CD8-positive, alpha-beta memory T cell (primary cell): ENCODE measurements around the gene B4GALT3. TPM values are rescaled to one million over a fixed set of nuclear protein-coding genes. Genes with fewer than 3 reads are reported as not detected.
"Not testable (repeated sequence)": the region's sequence is repeated elsewhere in the genome, so short reads cannot be mapped to it uniquely, and the experiment has no call there.

Experiments
- CTCF ChIA-PET: fragments of 350-600 bp; sonication (Branson Sonifier 250); formaldehyde crosslinking; loops from one replicate; lab custom pipeline; 2021; ENCODE audit warnings: antibody characterized with exemption; lab: Charles Lee
- POLR2A ChIA-PET: fragments of 350-600 bp; sonication (Branson Sonifier 250); formaldehyde crosslinking; loops from one replicate; lab custom pipeline; 2021; ENCODE audit warnings: antibody characterized with exemption; lab: Charles Lee
- DNase-seq, 5 donors: peaks; one replicate each; pipeline versions ENCODE4 v3.0.0 to v3.0.0-alpha.2; 2020 to 2022; ENCODE audit warnings: mixed read lengths in 1 of 5
- H3K27ac ChIP-seq: one replicate; pipeline ENCODE4 v1.7.0; 2013; ENCODE audit warnings: low read depth, mild to moderate bottlenecking, low read length, moderate library complexity
- H3K27me3 ChIP-seq: 2 replicates; pipeline ENCODE4 v1.7.0; 2013; ENCODE audit warnings: low read length, mild to moderate bottlenecking; ENCODE audit not compliant: insufficient read depth, poor library complexity, severe bottlenecking
- H3K36me3 ChIP-seq: 2 replicates; pipeline ENCODE4 v1.7.0; 2013; ENCODE audit warnings: mild to moderate bottlenecking, low read length, moderate library complexity; ENCODE audit not compliant: insufficient read depth
- H3K4me1 ChIP-seq: 2 replicates; pipeline ENCODE4 v1.7.0; 2013; ENCODE audit warnings: mild to moderate bottlenecking, low read length, moderate library complexity; ENCODE audit not compliant: insufficient read depth
- H3K4me3 ChIP-seq: 2 replicates; pipeline ENCODE4 v1.7.0; 2013; ENCODE audit warnings: mild to moderate bottlenecking, low read length
- H3K9me3 ChIP-seq: 2 replicates; pipeline ENCODE4 v1.7.0; 2013; ENCODE audit warnings: mild to moderate bottlenecking, low read length
- H3K27ac Mint-ChIP-seq, 8 donors: one replicate each; pipeline ENCODE4 v1.8.0; 2020 to 2021; ENCODE audit warnings: mixed read lengths in 8 of 8, mild to moderate bottlenecking in 6 of 8, inconsistent platforms in 3 of 8, moderate library complexity in 3 of 8
- H3K27me3 Mint-ChIP-seq, 2 donors: one replicate each; pipeline ENCODE4 v1.8.0; 2020 to 2021; ENCODE audit warnings: mixed read lengths in 2 of 2, mild to moderate bottlenecking in 1 of 2, moderate library complexity in 1 of 2
- H3K36me3 Mint-ChIP-seq, 3 donors: one replicate each; pipeline ENCODE4 v1.8.0; 2020 to 2021; ENCODE audit warnings: mixed read lengths in 3 of 3, inconsistent platforms in 1 of 3, mild to moderate bottlenecking in 1 of 3
- H3K4me1 Mint-ChIP-seq, 3 donors: one replicate each; pipeline ENCODE4 v1.8.0; 2020 to 2021; ENCODE audit warnings: mixed read lengths in 3 of 3, inconsistent platforms in 1 of 3, mild to moderate bottlenecking in 1 of 3
- H3K4me3 Mint-ChIP-seq, 7 donors: one replicate each; pipeline ENCODE4 v1.8.0; 2020 to 2021; ENCODE audit warnings: mixed read lengths in 7 of 7, mild to moderate bottlenecking in 6 of 7, moderate library complexity in 4 of 7, inconsistent platforms in 2 of 7
- H3K9me3 Mint-ChIP-seq, 5 donors: one replicate each; pipeline ENCODE4 v1.8.0; 2020 to 2022; ENCODE audit warnings: mixed read lengths in 5 of 5, mild to moderate bottlenecking in 3 of 5, moderate library complexity in 2 of 5, inconsistent platforms in 1 of 5
- polyA plus RNA-seq: library from polyadenylated mRNA; unstranded; fragments of 300-500 nt; fragmentation: Illumina TruSeq; gene quantifications from one replicate; pipeline ENCODE4 v1.2.3, GENCODE V29; 2021
- total RNA-seq, 2 experiments: library from RNA; stranded (reverse); gene quantifications; one replicate each; pipeline ENCODE4 v1.2.3, GENCODE V29; 2021

The B4GALT3 gene
- 10 to 100 TPM; 59.4 to 60.9 TPM for total RNA-seq
- polyA plus RNA-seq = 58.9 TPM

DNA sequence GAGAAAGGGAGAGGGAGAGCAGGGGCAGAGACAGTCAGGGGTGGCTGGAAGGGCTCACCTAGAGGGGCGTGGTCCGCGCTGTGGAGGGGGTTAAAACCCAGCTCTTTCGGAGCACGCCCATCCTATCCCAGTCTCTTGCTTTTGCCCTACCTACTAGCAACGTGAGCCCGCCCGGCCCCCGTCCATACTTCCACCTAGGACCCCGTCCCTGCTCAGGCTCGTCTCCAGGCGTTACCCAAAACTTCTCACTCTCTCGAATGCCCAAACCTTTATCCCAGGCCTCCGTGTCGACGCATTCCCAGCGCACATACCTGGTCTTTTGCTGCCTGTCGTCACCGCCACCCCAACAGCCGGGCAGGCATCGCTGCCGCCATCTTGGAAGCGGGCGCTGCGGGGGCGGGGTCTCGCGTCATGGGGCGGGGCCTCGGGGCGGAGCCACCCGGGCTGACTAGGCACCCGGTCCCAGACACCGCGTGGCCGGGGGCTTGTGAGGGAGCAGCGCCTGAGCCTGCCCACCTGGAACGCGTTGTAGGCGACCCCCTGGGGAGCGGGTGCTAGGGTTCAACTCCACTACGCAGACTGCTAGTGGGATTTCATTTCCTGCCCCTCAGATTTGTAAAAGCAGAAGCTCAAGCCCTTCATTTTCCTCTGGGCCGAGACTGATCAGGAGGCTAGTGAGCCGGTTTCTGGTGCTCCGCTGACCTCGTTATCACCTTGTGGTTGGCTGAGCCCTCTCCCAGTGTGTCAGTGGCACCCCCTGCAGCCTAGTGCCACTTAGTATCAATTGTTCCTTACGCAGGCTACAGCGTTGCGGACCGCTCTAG lies at the start of gene B4GALT3:
TSS of gene B4GALT3 (minus strand) at position 396 of the 824 bp plus-strand sequence. CDS start 1,447 bp downstream, outside the sequence.
- Histone ChIP-seq H3K27me3 (no peaks in the 10 kb centered on the region), H3K4me3 (peak within 1 kb of the TSS; percentile 98), H3K4me1 (peaks cover 47% of the 10 kb centered on the region), H3K9me3 (no peaks in the 10 kb centered on the region), H3K36me3 (peaks cover 30% of the 10 kb centered on the region), H3K27ac (peak within 1 kb of the TSS; percentile 89)
- DNase-seq = peak; percentile 88 to 94 (median 92)
- Mint-ChIP-seq H3K9me3 (no peaks in the 10 kb centered on the region), H3K27me3 (peaks cover 0 to 5% of the 10 kb centered on the region in 2 donors), H3K36me3 (peaks cover 0 to 50% (median 13%) of the 10 kb centered on the region in 3 donors), H3K4me1 (peaks cover 68 to 87% (median 85%) of the 10 kb centered on the region in 3 donors), H3K4me3 (peak within 1 kb of the TSS; percentile 95 to 100 (median 100)), H3K27ac (peak within 1 kb of the TSS; percentile 93 to 100 (median 99))
- POLR2A ChIA-PET = interaction anchor here (1.0 to 2.1 kb wide), 6 partner anchors 9 to 48 kb away, joined by 3 to 15 read pairs (median 5); partner anchors contain the start of genes NDUFS2, PPOX, TOMM40L and UFC1
- CTCF ChIA-PET = interaction anchor here (0.8 to 3.3 kb wide), 9 partner anchors 11 to 205 kb away, joined by 3 to 17 read pairs (median 3); partner anchors contain the start of genes PPOX, TOMM40L and UFC1

DNA sequence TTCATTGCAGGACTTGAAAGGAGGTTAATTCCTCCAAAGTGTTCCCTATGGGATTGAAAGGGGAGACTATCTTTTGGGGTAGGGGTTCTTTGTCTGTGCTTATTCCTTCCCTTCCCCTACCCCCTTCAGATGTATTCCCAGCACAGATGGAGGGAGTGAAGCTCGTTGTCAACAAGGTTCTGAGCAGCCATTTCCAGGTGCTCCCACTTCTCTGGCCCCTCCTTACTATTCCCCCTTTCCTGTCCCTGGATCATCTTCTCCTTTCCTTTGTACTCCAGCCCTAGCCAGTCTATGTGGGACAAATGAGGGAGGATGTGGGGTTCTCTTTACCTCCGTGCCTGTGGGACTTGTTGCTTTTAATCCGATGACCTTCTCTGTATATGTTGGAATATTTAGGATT lies 49.5 kb upstream of the B4GALT3 start:
- peaks cover 15% of the 10 kb centered on the region for H3K36me3 ChIP-seq
- no peaks in the 10 kb centered on the region for H3K27me3 ChIP-seq
- Mint-ChIP-seq H3K27me3 (peaks cover 0 to 2% of the 10 kb centered on the region in 2 donors), H3K36me3 (peaks cover 0 to 36% (median 3%) of the 10 kb centered on the region in 3 donors), H3K4me1 (peaks cover 31 to 32% (median 31%) of the 10 kb centered on the region in 3 donors), H3K27ac (peak overlapping the region in 7 of 8 donors; percentile 19 to 90 (median 72)), H3K4me3 (peak overlapping the region; percentile 84 to 99 (median 96)), H3K9me3 (no peaks in the 10 kb centered on the region)
- no peaks in the 10 kb centered on the region for H3K9me3 ChIP-seq
- no peak overlapping the region for H3K4me3 ChIP-seq
- DNase-seq = no peak
- CTCF ChIA-PET = interaction anchor here (0.7 to 10.3 kb wide), 15 partner anchors 10 to 162 kb away, joined by 3 to 197 read pairs (median 21); partner anchors contain the start of genes FCER1G, NDUFS2, PPOX and SDHC
- H3K27ac ChIP-seq = peak overlapping the region; percentile 44
- peaks cover 26% of the 10 kb centered on the region for H3K4me1 ChIP-seq
- POLR2A ChIA-PET = interaction anchor here (1.2 to 2.2 kb wide), 3 partner anchors 25 to 69 kb away, joined by 3 to 51 read pairs (median 14); partner anchors contain the start of gene NDUFS2

- Histone ChIP-seq H3K4me1 (peaks cover 26% of the 10 kb centered on the region), H3K9me3 (no peaks in the 10 kb centered on the region), H3K36me3 (peaks cover 15% of the 10 kb centered on the region), H3K27ac (peak overlapping the region; percentile 44), H3K4me3 (peak overlapping the region; percentile 88), H3K27me3 (no peaks in the 10 kb centered on the region)
- H3K4me3 Mint-ChIP-seq = peak overlapping the region; percentile 83 to 99 (median 98)
- H3K36me3 Mint-ChIP-seq = peaks cover 0 to 36% (median 3%) of the 10 kb centered on the region in 3 donors
- ChIA-PET CTCF (interaction anchor here (0.7 to 10.3 kb wide), 37 partner anchors 10 to 285 kb away, joined by 3 to 197 read pairs (median 6); partner anchors contain the start of genes ADAMTS4, B4GALT3, CFAP126 and DEDD), POLR2A (interaction anchor here (0.6 to 2.2 kb wide), 12 partner anchors 21 to 523 kb away, joined by 3 to 51 read pairs (median 7); partner anchors contain the start of genes ARHGAP30, NDUFS2, PPOX and UFC1)
- peaks cover 31 to 32% (median 31%) of the 10 kb centered on the region in 3 donors for H3K4me1 Mint-ChIP-seq
- H3K9me3 Mint-ChIP-seq = no peaks in the 10 kb centered on the region
- peak overlapping the region; percentile 60 to 99 (median 95) for H3K27ac Mint-ChIP-seq
- DNase-seq = no peak
- H3K27me3 Mint-ChIP-seq = peaks cover 0 to 2% of the 10 kb centered on the region in 2 donors
Measured at GRCh38 chr1:161226320-161226711, 49.0 kb upstream of the B4GALT3 start.

GRCh38 chr1:161225534-161226319 lies 48.4 kb upstream of the B4GALT3 start, which contains the start of gene TOMM40L:
Gene TOMM40L, plus strand, starts transcription at chr1:161226060. Its CDS starts 430 bp downstream, at chr1:161226490.
- Histone ChIP-seq H3K9me3 (no peaks in the 10 kb centered on the region), H3K4me3 (peak within 1 kb of the TSS; percentile 88), H3K36me3 (peaks cover 15% of the 10 kb centered on the region), H3K27me3 (no peaks in the 10 kb centered on the region), H3K4me1 (peaks cover 26% of the 10 kb centered on the region), H3K27ac (peak within 1 kb of the TSS; percentile 44)
- Mint-ChIP-seq H3K27me3 (peaks cover 0 to 3% of the 10 kb centered on the region in 2 donors), H3K4me1 (peaks cover 31 to 32% (median 31%) of the 10 kb centered on the region in 3 donors), H3K4me3 (peak within 1 kb of the TSS; percentile 84 to 99 (median 98)), H3K9me3 (no peaks in the 10 kb centered on the region), H3K27ac (peak within 1 kb of the TSS; percentile 65 to 99 (median 95)), H3K36me3 (peaks cover 0 to 33% (median 3%) of the 10 kb centered on the region in 3 donors)
- CTCF ChIA-PET = interaction anchor here (0.7 to 10.3 kb wide), 38 partner anchors 9 to 284 kb away, joined by 3 to 197 read pairs (median 6); partner anchors contain the start of genes ADAMTS4, B4GALT3, CFAP126 and DEDD
- DNase-seq = peak; percentile 80 to 96 (median 89)
- POLR2A ChIA-PET = interaction anchor here (0.6 to 2.2 kb wide), 24 partner anchors 19 to 1127 kb away, joined by 3 to 51 read pairs (median 4); partner anchors contain the start of genes ARHGAP30, B4GALT3, DEDD and IGSF8

DNA sequence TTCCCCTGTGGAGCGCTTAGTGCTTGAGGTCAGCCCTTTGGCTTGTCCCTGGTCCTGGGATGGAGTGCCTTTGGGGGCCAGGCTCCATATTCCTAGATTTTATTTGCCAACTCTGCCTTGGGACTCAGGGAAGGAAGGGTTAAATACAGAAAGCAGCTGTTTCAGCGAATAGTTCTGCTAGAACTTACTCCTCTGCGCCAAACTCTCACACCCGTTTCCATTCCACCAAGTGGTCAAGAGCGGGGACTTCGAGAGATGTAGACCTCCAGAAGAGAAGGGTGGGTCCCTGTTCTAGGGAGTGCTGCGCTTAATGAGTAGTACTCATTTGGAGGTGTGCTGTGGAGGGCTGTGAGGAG lies 47.8 kb upstream of the B4GALT3 start:
- Histone ChIP-seq H3K4me1 (peaks cover 26% of the 10 kb centered on the region), H3K36me3 (peaks cover 15% of the 10 kb centered on the region), H3K27ac (no peak overlapping the region), H3K27me3 (no peaks in the 10 kb centered on the region), H3K9me3 (no peaks in the 10 kb centered on the region), H3K4me3 (no peak overlapping the region)
- CTCF ChIA-PET = interaction anchor here (0.7 to 10.3 kb wide), 33 partner anchors 8 to 222 kb away, joined by 3 to 197 read pairs (median 7); partner anchors contain the start of genes ADAMTS4, B4GALT3, CFAP126 and DEDD
- peaks cover 0 to 27% (median 3%) of the 10 kb centered on the region in 3 donors for H3K36me3 Mint-ChIP-seq
- no peaks in the 10 kb centered on the region for H3K9me3 Mint-ChIP-seq
- H3K27ac Mint-ChIP-seq = peak overlapping the region; percentile 60 to 99 (median 92)
- peaks cover 31 to 32% (median 31%) of the 10 kb centered on the region in 3 donors for H3K4me1 Mint-ChIP-seq
- POLR2A ChIA-PET = interaction anchor here (0.6 to 2.2 kb wide), 21 partner anchors 20 to 1127 kb away, joined by 3 to 51 read pairs (median 5); partner anchors contain the start of genes ARHGAP30, B4GALT3, DEDD and IGSF8
- no peak for DNase-seq
- H3K4me3 Mint-ChIP-seq = peak overlapping the region in 2 of 7 donors; percentile 83 to 93
- H3K27me3 Mint-ChIP-seq = peaks cover 0 to 3% of the 10 kb centered on the region in 2 donors

GRCh38 chr1:161224695-161225087 lies 47.4 kb upstream of the B4GALT3 start:
- not testable (repeated sequence) for H3K27ac ChIP-seq, H3K27me3 Mint-ChIP-seq, H3K4me3 Mint-ChIP-seq, H3K4me3 ChIP-seq, H3K27me3 ChIP-seq, H3K9me3 ChIP-seq, H3K9me3 Mint-ChIP-seq, DNase-seq
- H3K4me1 Mint-ChIP-seq = peaks cover 31 to 35% (median 32%) of the 10 kb centered on the region in 3 donors
- peaks cover 30% of the 10 kb centered on the region for H3K4me1 ChIP-seq
- peak overlapping the region in 2 of 8 donors; percentile 33 to 82 for H3K27ac Mint-ChIP-seq
- ChIA-PET POLR2A (interaction anchor here (1.2 to 2.2 kb wide), 2 partner anchors 22 to 92 kb away, joined by 5 to 51 read pairs; partner anchors contain the start of genes DEDD and NDUFS2), CTCF (interaction anchor here (1.5 to 10.3 kb wide), 9 partner anchors 18 to 164 kb away, joined by 7 to 197 read pairs (median 25); partner anchors contain the start of genes CFAP126, NDUFS2 and PPOX)
- peaks cover 15% of the 10 kb centered on the region for H3K36me3 ChIP-seq
- H3K36me3 Mint-ChIP-seq = peaks cover 0 to 23% (median 3%) of the 10 kb centered on the region in 3 donors
